CD4-positive, alpha-beta T cell (primary cell): ENCODE results near the gene ACTR1A. TPM values are rescaled to one million over a fixed set of nuclear protein-coding genes. Genes with fewer than 3 reads are reported as not detected.

Experiments used
- ATAC-seq: fragments of 200-7000 bp; cut with Tn5 transposase; one replicate; pipeline ENCODE4 v1.10.0; 2022; ENCODE audit warnings: mild to moderate bottlenecking; ENCODE audit not compliant: poor library complexity
- CTCF ChIA-PET: fragments of 350-600 bp; sonication (Branson Sonifier 250); formaldehyde crosslinking; loops from one replicate; lab custom pipeline; 2021; ENCODE audit warnings: antibody characterized with exemption, inconsistent platforms; lab: Charles Lee
- POLR2A ChIA-PET: fragments of 350-600 bp; sonication (Branson Sonifier 250); formaldehyde crosslinking; loops from one replicate; lab custom pipeline; 2021; ENCODE audit warnings: antibody characterized with exemption, inconsistent platforms; lab: Charles Lee
- DNase-seq, 14 experiments: peaks; one replicate each; pipeline ENCODE4 v3.0.0-alpha.2; 2013 to 2020; ENCODE audit warnings: mixed read lengths in 2 of 14
- H3K27ac ChIP-seq, 2 donors: one replicate each; pipeline versions ENCODE4 v1.5.1 to v1.7.0; 2013; ENCODE audit warnings: low read length in 2 of 2, low read depth in 1 of 2, mild to moderate bottlenecking in 1 of 2
- H3K27me3 ChIP-seq, 2 experiments: 1 replicate in 1 of 2; 2 replicates in 1 of 2; pipeline versions ENCODE4 v1.6.1 to v1.7.0; 2013; ENCODE audit warnings: low read length in 2 of 2, control low read depth in 1 of 2, mild to moderate bottlenecking in 1 of 2, moderate library complexity in 1 of 2; ENCODE audit not compliant: insufficient read depth in 2 of 2, control insufficient read depth in 1 of 2
- H3K36me3 ChIP-seq: one replicate; pipeline ENCODE4 v1.6.1; 2013; ENCODE audit warnings: low read length, control low read depth; ENCODE audit not compliant: insufficient read depth
- H3K4me1 ChIP-seq: one replicate; pipeline ENCODE4 v1.6.1; 2013; ENCODE audit warnings: low read length, control low read depth; ENCODE audit not compliant: insufficient read depth
- H3K4me3 ChIP-seq: one replicate; pipeline ENCODE4 v1.5.1; 2013; ENCODE audit warnings: mild to moderate bottlenecking, low read length, moderate library complexity
- H3K9me3 ChIP-seq, 2 experiments: 1 replicate in 1 of 2; 2 replicates in 1 of 2; pipeline versions ENCODE4 v1.6.1 to v1.7.0; 2013; ENCODE audit warnings: low read length in 2 of 2, mild to moderate bottlenecking in 2 of 2, control low read depth in 1 of 2, moderate library complexity in 1 of 2; ENCODE audit not compliant: control insufficient read depth in 1 of 2, insufficient read depth in 1 of 2
- H3K27ac Mint-ChIP-seq: one replicate; pipeline ENCODE4 v1.8.0; 2020; ENCODE audit warnings: mixed read lengths
- H3K27me3 Mint-ChIP-seq: one replicate; pipeline ENCODE4 v1.8.0; 2021; ENCODE audit warnings: mixed read lengths
- H3K36me3 Mint-ChIP-seq: one replicate; pipeline ENCODE4 v1.8.0; 2021; ENCODE audit warnings: low read depth, mixed read lengths
- H3K4me1 Mint-ChIP-seq: one replicate; pipeline ENCODE4 v1.8.0; 2021; ENCODE audit warnings: low read depth, mixed read lengths
- H3K4me3 Mint-ChIP-seq: one replicate; pipeline ENCODE4 v1.8.0; 2020; ENCODE audit warnings: mild to moderate bottlenecking, mixed read lengths
- H3K9me3 Mint-ChIP-seq: one replicate; pipeline ENCODE4 v1.8.0; 2020; ENCODE audit warnings: mixed read lengths
- CTCF ChIP-seq: fragments of 200-600 bp; IDR thresholded peaks from one replicate; pipeline ENCODE4 v1.8.0; 2022; ENCODE audit warnings: antibody characterized with exemption, mild to moderate bottlenecking
- intact Hi-C, 2 experiments: fragments of 100-400 bp; cut with DNase I in 1 of 2; cut with micrococcal nuclease in 1 of 2; formaldehyde crosslinking; loops; one replicate each; pipeline versions ENCODE4 v1.15.1 to v1.9.0; 2023 to 2025; cut with DNase I, micrococcal nuclease
- total RNA-seq, 174 experiments: library from RNA in 2 of 174; stranded (reverse) in 2 of 174; gene quantifications; one replicate each; pipeline ENCODE4 v1.2.3 and lab custom pipeline; 2021 to 2026

Gene ACTR1A
- total RNA-seq, 2 experiments from 2014 or later: 43.3 to 46.3 TPM

- DNase-seq (no peak), ATAC-seq (no peak)
- Mint-ChIP-seq H3K4me3 (peak overlapping the region; percentile 63), H3K9me3 (no peaks in the 10 kb centered on the region), H3K36me3 (peaks cover 44% of the 10 kb centered on the region), H3K27ac (peak overlapping the region; percentile 24), H3K27me3 (no peaks in the 10 kb centered on the region), H3K4me1 (peaks cover 54% of the 10 kb centered on the region)
- Histone ChIP-seq H3K9me3 (no peaks in the 10 kb centered on the region), H3K36me3 (peaks cover 35% of the 10 kb centered on the region), H3K27me3 (no peaks in the 10 kb centered on the region), H3K4me3 (no peak overlapping the region), H3K4me1 (peaks cover 34% of the 10 kb centered on the region), H3K27ac (no peak overlapping the region)
- intact Hi-C loops: loop anchor here in 1 of 2 experiments (10.0 kb wide), 1 partner anchor 683 kb away; no protein-coding TSS in a partner anchor
- ChIA-PET CTCF (interaction anchor here (1.1 kb wide), 1 partner anchor 76 kb away, joined by 3 read pairs; no protein-coding TSS in a partner anchor), POLR2A (no interaction called here)
- TF ChIP-seq CTCF: no peak
These were observed 5.0 kb upstream of the ACTR1A start for GRCh38 chr10:102507521-102507920.

GRCh38 chr10:102505462-102506115, 3.1 kb upstream of the ACTR1A start:
- Mint-ChIP-seq H3K9me3 (no peaks in the 10 kb centered on the region), H3K27me3 (no peaks in the 10 kb centered on the region), H3K4me1 (peaks cover 40% of the 10 kb centered on the region), H3K27ac (no peak overlapping the region), H3K4me3 (peak overlapping the region; percentile 63), H3K36me3 (peaks cover 29% of the 10 kb centered on the region)
- no peak for ATAC-seq
- Histone ChIP-seq H3K27me3 (no peaks in the 10 kb centered on the region), H3K27ac (no peak overlapping the region), H3K4me1 (peaks cover 40% of the 10 kb centered on the region), H3K4me3 (peak overlapping the region; percentile 96), H3K36me3 (peaks cover 22% of the 10 kb centered on the region), H3K9me3 (no peaks in the 10 kb centered on the region)
- peak in 2 of 14 experiments; percentile 11 to 28 for DNase-seq
- no peak for TF ChIP-seq CTCF
- CTCF ChIA-PET: interaction anchor here (0.9 to 2.2 kb wide), 5 partner anchors 27 to 336 kb away, joined by 3 to 5 read pairs (median 4); partner anchors contain the start of gene TRIM8
- POLR2A ChIA-PET: interaction anchor here (0.8 to 5.1 kb wide), 10 partner anchors 15 to 142 kb away, joined by 3 to 28 read pairs (median 12); partner anchors contain the start of genes C10orf95, CUEDC2, FBXL15 and TRIM8
- intact Hi-C loops: loop anchor here in 1 of 2 experiments (1.0 to 10.0 kb wide), 3 partner anchors 77 to 681 kb away; partner anchors contain the start of gene WBP1L

GRCh38 chr10:102504976-102505300, 2.4 kb upstream of the ACTR1A start:
- ATAC-seq (no peak), DNase-seq (no peak)
- POLR2A ChIA-PET: interaction anchor here (0.7 to 5.1 kb wide), 13 partner anchors 15 to 239 kb away, joined by 3 to 28 read pairs (median 9); partner anchors contain the start of genes C10orf95, CUEDC2, FBXL15 and NFKB2
- peak overlapping the region in 1 of 2 donors; percentile 66 for H3K27ac ChIP-seq
- H3K9me3 Mint-ChIP-seq: no peaks in the 10 kb centered on the region
- CTCF ChIA-PET: interaction anchor here (0.9 to 2.2 kb wide), 6 partner anchors 26 to 335 kb away, joined by 3 to 5 read pairs (median 4); partner anchors contain the start of gene TRIM8
- no peaks in the 10 kb centered on the region for H3K9me3 ChIP-seq
- H3K36me3 ChIP-seq: peaks cover 19% of the 10 kb centered on the region
- H3K4me1 ChIP-seq: peaks cover 43% of the 10 kb centered on the region
- no peak overlapping the region for H3K4me3 Mint-ChIP-seq
- H3K4me1 Mint-ChIP-seq: peaks cover 40% of the 10 kb centered on the region
- intact Hi-C loops: loop anchor here (1.0 to 10.0 kb wide), 11 partner anchors 53 to 687 kb away; partner anchors contain the start of genes BORCS7 (in 1 of the 2), C10orf95 (in 1 of the 2), CUEDC2 (in 1 of the 2) and FBXL15 (in 1 of the 2)
- no peak for TF ChIP-seq CTCF
- no peaks in the 10 kb centered on the region for H3K27me3 Mint-ChIP-seq
- H3K27me3 ChIP-seq: no peaks in the 10 kb centered on the region
- peaks cover 27% of the 10 kb centered on the region for H3K36me3 Mint-ChIP-seq
- no peak overlapping the region for H3K27ac Mint-ChIP-seq
- peak overlapping the region; percentile 96 for H3K4me3 ChIP-seq
